Activated T-cell treated with anti-CD3 and anti-CD28 coated beads, Interleukin-2, amount 50 U/mL, for 72 hours (primary cell): ENCODE data around the gene ZNF248. TPM values are rescaled to one million over a fixed set of nuclear protein-coding genes. Genes with fewer than 3 reads are reported as not detected.
"Not testable (repeated sequence)": the region's sequence is repeated elsewhere in the genome, so short reads cannot be mapped to it uniquely, and the experiment has no call there.

Experiments used
- ATAC-seq, 2 donors: fragments of 150-1000 bp; cut with Tn5 transposase; replicated peaks in 1 of 2; 2 replicates each; pipeline ENCODE4 v1.10.0; 2021; ENCODE audit warnings: moderate library complexity in 2 of 2, mild to moderate bottlenecking in 1 of 2
- DNase-seq, 2 donors: peaks; one replicate each; pipeline ENCODE4 v3.0.0; 2021 to 2022; ENCODE audit warnings: mixed read lengths in 1 of 2
- H3K27ac Mint-ChIP-seq: one replicate; pipeline ENCODE4 v1.8.0; 2022; ENCODE audit warnings: mild to moderate bottlenecking, moderate library complexity, mixed read lengths
- H3K27me3 Mint-ChIP-seq: one replicate; pipeline ENCODE4 v1.8.0; 2022; ENCODE audit warnings: low read depth, mixed read lengths
- H3K36me3 Mint-ChIP-seq, 2 donors: one replicate each; pipeline ENCODE4 v1.8.0; 2022; ENCODE audit warnings: mixed read lengths in 2 of 2, mild to moderate bottlenecking in 1 of 2; ENCODE audit not compliant: insufficient read depth in 2 of 2
- H3K4me1 Mint-ChIP-seq: one replicate; pipeline ENCODE4 v1.8.0; 2022; ENCODE audit warnings: low read depth, mixed read lengths
- H3K4me3 Mint-ChIP-seq, 2 donors: one replicate each; pipeline ENCODE4 v1.8.0; 2022; ENCODE audit warnings: mild to moderate bottlenecking in 2 of 2, mixed read lengths in 2 of 2, moderate library complexity in 2 of 2
- H3K9me3 Mint-ChIP-seq, 2 donors: one replicate each; pipeline ENCODE4 v1.8.0; 2022; ENCODE audit warnings: mixed read lengths in 2 of 2
- total RNA-seq, 2 donors: library from RNA; stranded (reverse); gene quantifications; one replicate each; pipeline ENCODE4 v1.2.3, GENCODE V29; 2022

Gene ZNF248
- total RNA-seq, 2 donors from 2014 or later, result 9.8 to 9.9 TPM

DNA sequence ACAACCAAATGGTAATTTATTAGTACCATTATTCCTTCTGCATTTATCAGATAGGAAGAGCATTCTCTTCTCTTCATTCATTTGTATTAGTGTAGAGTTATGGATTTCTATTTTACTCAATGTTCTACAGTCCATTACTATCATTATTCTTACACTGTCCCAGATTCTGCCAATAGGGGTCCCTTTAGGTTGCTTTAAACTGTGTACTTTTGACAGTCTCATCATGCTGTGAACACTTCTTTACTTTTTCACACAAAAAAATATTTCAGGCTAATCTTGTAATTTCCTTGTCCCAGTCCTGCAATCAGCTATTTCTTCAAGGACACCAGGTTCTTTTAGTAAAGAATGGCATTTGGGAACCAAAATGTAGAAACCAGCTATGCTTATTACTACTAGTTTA, 99.3 kb downstream of the ZNF248 start:
- peaks cover 12% of the 10 kb centered on the region in 2 donors for H3K36me3 Mint-ChIP-seq
- no peak overlapping the region for H3K27ac Mint-ChIP-seq
- peaks cover 19 to 24% of the 10 kb centered on the region in 2 donors for H3K9me3 Mint-ChIP-seq
- no peak overlapping the region for H3K4me3 Mint-ChIP-seq
- no peaks in the 10 kb centered on the region for H3K27me3 Mint-ChIP-seq
- no peaks in the 10 kb centered on the region for H3K4me1 Mint-ChIP-seq
- ATAC-seq, result no peak
- DNase-seq, result no peak

DNA sequence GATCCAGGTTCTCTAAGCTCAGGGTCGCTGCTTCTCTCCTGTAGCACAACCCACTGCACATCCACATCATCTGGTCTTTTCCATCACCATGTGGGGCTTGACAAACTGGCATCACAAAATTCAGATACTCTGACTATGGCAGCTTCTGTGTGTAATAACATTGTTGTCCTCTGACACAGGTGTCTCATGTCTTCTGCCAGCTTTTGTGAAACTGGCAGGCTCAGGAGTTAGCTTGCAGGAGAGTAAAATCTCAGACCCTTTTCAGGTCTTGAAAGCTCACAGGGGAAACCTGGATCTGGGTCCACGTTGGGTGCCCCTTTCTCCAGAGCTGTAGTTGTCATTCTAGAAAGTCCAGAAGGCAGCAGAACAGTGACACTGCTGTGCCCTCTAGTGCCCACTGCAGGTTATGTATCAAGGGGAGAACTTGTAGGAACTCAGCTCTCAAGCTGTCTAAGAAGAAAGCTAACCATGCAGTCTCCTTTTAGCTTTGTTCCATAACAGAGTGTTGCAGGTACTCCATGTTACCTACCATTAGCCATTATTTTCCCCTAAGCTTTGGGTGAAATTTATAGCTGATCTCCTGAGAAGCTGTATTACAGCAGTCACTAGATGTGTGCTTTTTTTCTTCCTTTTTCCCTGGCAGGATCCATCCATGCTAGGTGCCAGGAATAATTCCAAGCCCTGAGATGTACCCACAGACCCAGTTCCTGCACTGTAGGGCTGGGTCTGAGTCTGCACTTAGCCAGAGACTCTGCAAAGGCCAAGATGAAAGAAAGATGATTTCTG, 102.7 kb downstream of the ZNF248 start:
- no peaks in the 10 kb centered on the region for H3K27me3 Mint-ChIP-seq
- H3K9me3 Mint-ChIP-seq, result peaks cover 10 to 19% of the 10 kb centered on the region in 2 donors
- no peak overlapping the region for H3K4me3 Mint-ChIP-seq
- H3K36me3 Mint-ChIP-seq, result peaks cover 6 to 7% of the 10 kb centered on the region in 2 donors
- H3K4me1 Mint-ChIP-seq, result no peaks in the 10 kb centered on the region
- H3K27ac Mint-ChIP-seq, result no peak overlapping the region
- DNase-seq (peak; percentile 2 to 7), ATAC-seq (no peak)

DNA sequence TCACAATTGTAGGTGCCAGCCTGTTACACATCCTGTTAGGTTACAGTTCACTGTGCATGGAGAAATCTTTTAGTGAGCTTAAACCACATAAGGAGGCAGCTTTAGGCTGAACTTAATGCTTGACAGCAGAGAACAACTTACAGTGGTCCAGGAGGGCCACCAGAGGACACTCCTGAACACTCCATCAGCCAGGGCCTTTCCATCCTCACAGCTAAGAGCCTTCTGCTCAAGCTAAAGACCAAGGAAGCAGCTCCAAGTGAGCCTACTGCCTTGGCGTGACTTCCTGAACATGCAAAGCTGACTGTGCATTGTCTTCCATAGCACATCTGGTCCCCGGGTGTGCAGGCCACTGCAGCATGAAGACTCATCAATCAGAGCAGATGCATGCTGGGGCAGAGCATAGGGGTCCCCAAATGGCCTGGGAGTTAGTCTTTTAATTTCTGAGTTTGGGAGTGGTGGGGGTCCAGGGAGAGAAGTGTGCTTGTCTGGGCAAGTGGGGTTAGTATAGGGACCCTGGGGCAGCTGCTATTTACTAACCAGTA, 105.0 kb downstream of the ZNF248 start:
- H3K27me3 Mint-ChIP-seq, result no peaks in the 10 kb centered on the region
- no peaks in the 10 kb centered on the region for H3K4me1 Mint-ChIP-seq
- no peak overlapping the region for H3K27ac Mint-ChIP-seq
- no peak overlapping the region for H3K4me3 Mint-ChIP-seq
- no peak for ATAC-seq
- H3K9me3 Mint-ChIP-seq, result peaks cover 8 to 16% of the 10 kb centered on the region in 2 donors
- DNase-seq, result no peak
- H3K36me3 Mint-ChIP-seq, result peaks cover 4 to 7% of the 10 kb centered on the region in 2 donors

DNA sequence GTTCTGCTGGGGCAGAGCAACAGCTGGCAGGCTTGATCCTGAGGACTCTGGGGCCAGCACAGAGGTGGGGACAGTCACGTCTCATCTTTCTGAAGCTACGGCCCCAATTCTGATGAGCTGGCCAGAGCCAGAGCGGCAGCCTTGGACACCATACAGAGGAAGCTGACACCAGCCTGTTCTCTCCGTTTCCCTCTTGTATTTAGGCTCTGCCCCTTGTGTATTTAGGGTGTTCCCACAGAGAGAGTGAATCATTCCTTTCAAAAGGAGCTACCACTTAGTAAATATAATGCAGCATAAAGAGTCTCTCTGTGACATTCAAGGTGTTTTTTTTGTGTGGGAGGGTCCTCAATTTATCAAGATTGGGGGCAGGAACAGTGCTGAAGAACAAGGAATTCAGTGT, 109.2 kb downstream of the ZNF248 start:
- Mint-ChIP-seq H3K9me3 (peaks cover 9 to 11% of the 10 kb centered on the region in 2 donors), H3K36me3 (peaks cover 3% of the 10 kb centered on the region in 2 donors), H3K27me3 (no peaks in the 10 kb centered on the region)

DNA sequence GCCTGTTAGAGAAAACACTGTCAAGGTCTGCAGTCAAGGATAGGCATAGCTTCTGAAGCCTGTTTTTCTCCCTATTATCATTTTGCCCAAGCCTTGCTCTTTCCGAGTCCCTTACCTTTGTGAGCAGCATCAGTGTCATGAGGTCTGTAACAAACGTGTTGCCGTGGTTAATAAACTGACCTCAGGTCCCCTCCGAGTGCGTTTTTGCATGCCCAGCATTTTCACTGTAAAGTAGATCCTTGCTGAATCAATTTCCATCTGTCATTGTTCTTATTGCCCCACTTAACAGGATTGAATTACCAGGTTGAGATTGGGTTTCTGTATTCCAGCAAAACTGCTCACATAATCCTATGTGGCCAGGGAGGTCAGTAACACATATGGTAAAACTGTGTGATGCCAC, 110.3 kb downstream of the ZNF248 start:
- Mint-ChIP-seq H3K9me3 (peaks cover 9 to 11% of the 10 kb centered on the region in 2 donors), H3K36me3 (peaks cover 3% of the 10 kb centered on the region in 2 donors), H3K27ac (no peak overlapping the region), H3K4me3 (no peak overlapping the region), H3K4me1 (no peaks in the 10 kb centered on the region), H3K27me3 (no peaks in the 10 kb centered on the region)
- no peak for DNase-seq
- no peak for ATAC-seq

More for the DNA sequence above, 109.2 kb downstream of the ZNF248 start:
- DNase-seq (no peak), ATAC-seq (no peak)
- Mint-ChIP-seq H3K4me3 (no peak overlapping the region), H3K4me1 (no peaks in the 10 kb centered on the region), H3K27ac (no peak overlapping the region)

DNA sequence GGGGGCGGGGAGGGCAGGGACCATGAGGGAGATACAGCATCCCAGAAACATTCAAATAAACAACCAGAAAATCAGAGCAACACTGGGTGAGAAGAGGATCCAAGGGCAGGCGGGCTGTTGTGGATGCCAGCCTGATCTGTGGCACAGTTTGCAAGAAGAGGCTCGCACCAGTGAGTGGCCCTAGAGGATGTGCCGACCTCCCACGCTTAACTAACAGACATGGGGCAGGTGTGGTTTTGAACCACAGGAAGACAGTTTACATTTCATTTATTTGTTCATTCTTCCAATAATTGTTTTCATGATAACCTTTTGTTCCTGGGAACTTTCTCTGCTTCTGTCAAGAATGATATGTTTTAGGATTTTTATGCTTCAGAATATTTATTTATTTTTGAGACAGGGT, 115.6 kb downstream of the ZNF248 start:
- Mint-ChIP-seq H3K36me3 (peaks cover 0 to 3% of the 10 kb centered on the region in 2 donors), H3K27ac (no peak overlapping the region), H3K4me3 (no peak overlapping the region), H3K27me3 (no peaks in the 10 kb centered on the region), H3K9me3 (peaks cover under 1 to 5% of the 10 kb centered on the region in 2 donors), H3K4me1 (no peaks in the 10 kb centered on the region)
- ATAC-seq, result no peak
- no peak for DNase-seq

DNA sequence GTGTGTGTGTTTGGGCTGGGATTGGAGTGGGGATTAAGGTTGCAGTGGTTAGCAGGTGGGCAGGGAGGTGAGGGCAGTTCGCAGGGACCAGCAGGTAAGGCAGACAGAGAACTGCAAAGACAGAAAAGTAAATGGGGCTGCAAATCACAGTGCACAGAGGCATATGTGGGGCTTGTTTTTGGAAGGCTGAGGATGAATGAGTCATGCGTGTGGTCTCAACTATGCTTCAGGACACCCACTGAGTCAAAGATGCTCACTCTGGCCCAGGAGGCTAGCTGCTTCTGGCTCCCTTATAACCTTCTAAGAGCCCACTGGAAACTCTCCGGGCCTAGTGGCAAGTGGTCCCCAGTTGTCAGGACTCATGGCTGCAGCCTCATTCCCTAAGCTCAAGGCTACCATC, 118.2 kb downstream of the ZNF248 start:
- DNase-seq (no peak), ATAC-seq (no peak)
- Mint-ChIP-seq H3K4me3 (no peak overlapping the region), H3K36me3 (peaks cover 2 to 7% of the 10 kb centered on the region in 2 donors), H3K27me3 (no peaks in the 10 kb centered on the region), H3K4me1 (peaks cover 2% of the 10 kb centered on the region), H3K9me3 (peaks cover 0 to 10% of the 10 kb centered on the region in 2 donors), H3K27ac (no peak overlapping the region)

DNA sequence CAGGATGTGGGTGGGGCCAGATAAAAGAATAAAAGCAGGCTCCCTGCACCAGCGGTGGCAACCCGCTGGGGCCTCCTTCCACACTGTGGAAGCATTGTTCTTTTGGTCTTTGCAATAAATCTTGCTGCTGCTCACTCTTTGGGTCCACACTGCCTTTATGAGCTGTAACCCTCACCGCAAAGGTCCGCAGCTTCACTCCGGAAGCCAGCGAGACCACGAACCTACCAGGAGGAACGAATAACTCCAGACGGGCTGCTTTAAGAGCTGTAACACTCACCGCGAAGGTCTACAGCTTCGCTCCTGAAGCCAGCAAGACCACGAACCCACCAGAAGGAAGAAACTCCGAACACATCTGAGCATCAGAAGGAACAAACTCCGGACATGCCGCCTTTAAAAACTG, 119.2 kb downstream of the ZNF248 start:
- H3K9me3 Mint-ChIP-seq, result peaks cover 2 to 13% of the 10 kb centered on the region in 2 donors
- not testable (repeated sequence) for H3K4me1 Mint-ChIP-seq, H3K27ac Mint-ChIP-seq, H3K4me3 Mint-ChIP-seq, H3K36me3 Mint-ChIP-seq, H3K27me3 Mint-ChIP-seq, DNase-seq, ATAC-seq

DNA sequence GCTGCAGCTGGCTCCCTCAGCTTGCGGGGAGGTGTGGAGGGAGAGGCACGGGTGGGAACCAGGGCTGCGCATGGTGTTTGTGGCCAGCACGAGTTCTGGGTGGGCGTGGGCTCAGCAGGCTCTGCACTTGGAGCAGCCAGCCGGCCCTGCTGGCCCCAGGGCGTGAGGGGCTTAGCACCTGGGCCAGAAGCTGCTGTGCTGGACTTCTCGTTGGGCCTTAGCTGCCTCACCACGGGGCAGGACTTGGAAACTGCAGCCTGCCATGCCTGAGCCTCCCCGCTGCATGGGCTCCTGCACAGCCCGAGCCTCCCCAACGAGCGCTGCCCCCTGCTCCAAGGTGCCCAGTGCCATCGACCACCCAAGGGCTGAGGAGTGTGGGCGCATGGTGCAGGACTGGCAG, 120.1 kb downstream of the ZNF248 start:
- H3K36me3 Mint-ChIP-seq, result peaks cover 2 to 7% of the 10 kb centered on the region in 2 donors
- H3K9me3 Mint-ChIP-seq, result peaks cover 2 to 13% of the 10 kb centered on the region in 2 donors
- no peak overlapping the region for H3K27ac Mint-ChIP-seq
- DNase-seq (no peak), ATAC-seq (no peak)
- H3K4me1 Mint-ChIP-seq, result peaks cover 6% of the 10 kb centered on the region
- H3K4me3 Mint-ChIP-seq, result no peak overlapping the region
- H3K27me3 Mint-ChIP-seq, result no peaks in the 10 kb centered on the region

DNA sequence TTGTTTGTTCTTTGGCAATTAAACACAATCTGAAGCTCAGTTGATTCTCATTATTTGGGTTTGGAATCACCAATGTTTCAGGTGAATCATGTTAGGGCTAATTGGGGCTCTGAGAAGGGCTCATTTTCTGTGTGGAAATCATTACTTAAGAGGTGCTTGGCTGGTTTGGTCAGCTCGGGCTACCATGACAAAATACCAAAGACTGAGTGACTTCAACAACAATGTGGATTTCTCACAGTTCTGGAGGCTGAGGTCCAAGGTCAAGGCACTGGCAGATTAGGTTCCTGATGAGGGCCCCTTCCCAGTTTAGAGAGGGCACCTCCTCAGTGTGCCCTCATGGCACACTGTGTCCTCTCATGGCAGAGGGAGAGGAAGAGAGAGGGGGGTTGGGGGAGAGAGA, 121.3 kb downstream of the ZNF248 start:
- DNase-seq, result no peak
- no peak for ATAC-seq
- H3K27ac Mint-ChIP-seq, result no peak overlapping the region
- peaks cover 6% of the 10 kb centered on the region for H3K4me1 Mint-ChIP-seq
- peaks cover 2 to 7% of the 10 kb centered on the region in 2 donors for H3K36me3 Mint-ChIP-seq
- H3K9me3 Mint-ChIP-seq, result peaks cover 2 to 13% of the 10 kb centered on the region in 2 donors
- H3K4me3 Mint-ChIP-seq, result no peak overlapping the region
- no peaks in the 10 kb centered on the region for H3K27me3 Mint-ChIP-seq

DNA sequence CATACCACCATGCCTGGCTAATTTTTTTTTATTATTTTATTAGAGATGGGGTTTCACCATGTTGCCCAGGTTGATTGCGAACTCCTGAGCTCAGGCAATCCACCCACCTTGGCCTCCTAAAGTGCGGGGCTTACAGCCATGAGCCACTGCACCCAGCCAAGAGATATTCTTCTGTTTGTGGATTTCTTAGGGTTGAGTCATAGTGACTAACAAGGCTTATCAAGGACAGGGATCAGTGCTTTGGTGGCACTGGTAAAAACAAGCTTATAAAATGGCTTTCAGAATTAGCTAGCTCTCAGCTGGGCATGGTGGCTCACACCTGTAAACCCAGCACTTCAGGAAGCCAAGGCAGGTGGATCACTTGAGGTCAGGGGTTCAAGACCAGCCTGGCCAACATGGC, 122.4 kb downstream of the ZNF248 start:
- peak; percentile 6 to 12 for DNase-seq
- H3K27ac Mint-ChIP-seq, result no peak overlapping the region
- H3K9me3 Mint-ChIP-seq, result peaks cover 2 to 15% of the 10 kb centered on the region in 2 donors
- peaks cover 6% of the 10 kb centered on the region for H3K4me1 Mint-ChIP-seq
- no peak overlapping the region for H3K4me3 Mint-ChIP-seq
- H3K36me3 Mint-ChIP-seq, result peaks cover 2 to 7% of the 10 kb centered on the region in 2 donors
- no peaks in the 10 kb centered on the region for H3K27me3 Mint-ChIP-seq
- peak; percentile 81 to 84 for ATAC-seq
